AG09309 (cell line): ENCODE data around the gene ITGB3.
A peak's percentile ranks its signal among the peaks of the same experiment; 100 is the strongest.

ENCODE experiments used
- DNase-seq: peaks from one replicate; pipeline ENCODE4 v3.0.0-alpha.2; 2010; ENCODE audit warnings: low read depth
- H3K4me3 ChIP-seq: 2 replicates; pipeline ENCODE4 v1.5.1; 2011; ENCODE audit warnings: mild to moderate bottlenecking, low read depth, low read length, moderate library complexity; ENCODE audit not compliant: control insufficient read depth
- CTCF ChIP-seq: IDR thresholded peaks from 2 replicates; pipeline ENCODE4 v1.5.1; 2011; ENCODE audit warnings: mild to moderate bottlenecking, low read depth, low read length, inconsistent platforms; ENCODE audit not compliant: insufficient read depth, control insufficient read depth; ENCODE audit errors: missing control alignments

Gene ITGB3

GRCh38 chr17:47311420-47311819, 57.8 kb downstream of the ITGB3 start:
- no peak overlapping the region for H3K4me3 ChIP-seq
- no peak for TF ChIP-seq CTCF
- DNase-seq, result no peak

- TF ChIP-seq CTCF, result peak; percentile 69
- DNase-seq, result no peak
- no peak overlapping the region for H3K4me3 ChIP-seq
Measured at GRCh38 chr17:47315451-47316266, 62.0 kb downstream of the ITGB3 start.

GRCh38 chr17:47316311-47316710, 62.7 kb downstream of the ITGB3 start:
- no peak overlapping the region for H3K4me3 ChIP-seq
- TF ChIP-seq CTCF, result no peak
- no peak for DNase-seq

GRCh38 chr17:47317119-47317518, 63.5 kb downstream of the ITGB3 start:
- H3K4me3 ChIP-seq, result no peak overlapping the region
- no peak for DNase-seq
- no peak for TF ChIP-seq CTCF

- no peak for TF ChIP-seq CTCF
- no peak for DNase-seq
- H3K4me3 ChIP-seq, result no peak overlapping the region
Measured at GRCh38 chr17:47318197-47318918, 64.7 kb downstream of the ITGB3 start.

- H3K4me3 ChIP-seq, result no peak overlapping the region
- no peak for TF ChIP-seq CTCF
- no peak for DNase-seq
Measured at GRCh38 chr17:47320879-47321502, 67.4 kb downstream of the ITGB3 start.
